Fibroblast of lung (primary cell): ENCODE measurements around the gene LRRC3C.

ENCODE experiments used
- EZH2 ChIP-seq: IDR thresholded peaks from 2 replicates; pipeline ENCODE4 v1.5.1; 2012; ENCODE audit warnings: low read length, control low read depth, mild to moderate bottlenecking; ENCODE audit errors: missing control alignments
- TF ChIP-seq, protein P1 (sequence below), 2 donors: IDR thresholded peaks in 1 of 2; conservative IDR thresholded peaks in 1 of 2; 1 replicate in 1 of 2; 2 replicates in 1 of 2; pipeline ENCODE4 v1.5.1; 2011 to 2012; ENCODE audit warnings: low read length in 2 of 2, control low read depth in 1 of 2, inconsistent platforms in 1 of 2, low read depth in 1 of 2, mild to moderate bottlenecking in 1 of 2

DNA sequence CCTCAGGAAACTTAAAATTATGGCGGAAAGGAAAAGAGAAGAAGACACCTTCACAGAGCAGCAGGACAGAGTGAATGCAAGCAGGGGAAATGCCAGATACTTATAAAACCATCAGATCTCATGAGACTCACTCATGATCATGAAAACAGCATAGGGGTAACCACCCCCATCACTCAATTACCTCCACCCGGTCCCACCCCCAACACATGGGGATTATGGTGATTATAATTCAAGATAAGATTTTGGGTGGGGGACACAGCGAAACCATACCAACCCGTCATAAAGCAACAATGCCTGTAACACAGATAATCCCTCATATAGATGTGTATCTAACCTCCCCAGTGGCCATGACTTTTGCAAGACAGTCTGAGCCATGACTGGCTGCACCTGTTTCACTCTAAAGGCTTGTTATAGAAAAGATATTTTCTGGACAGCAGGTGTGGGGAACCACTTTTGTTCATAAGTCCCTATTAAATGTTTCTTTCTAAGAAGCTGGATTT, 28.2 kb downstream of the LRRC3C start:
- TF ChIP-seq, protein P1, sequence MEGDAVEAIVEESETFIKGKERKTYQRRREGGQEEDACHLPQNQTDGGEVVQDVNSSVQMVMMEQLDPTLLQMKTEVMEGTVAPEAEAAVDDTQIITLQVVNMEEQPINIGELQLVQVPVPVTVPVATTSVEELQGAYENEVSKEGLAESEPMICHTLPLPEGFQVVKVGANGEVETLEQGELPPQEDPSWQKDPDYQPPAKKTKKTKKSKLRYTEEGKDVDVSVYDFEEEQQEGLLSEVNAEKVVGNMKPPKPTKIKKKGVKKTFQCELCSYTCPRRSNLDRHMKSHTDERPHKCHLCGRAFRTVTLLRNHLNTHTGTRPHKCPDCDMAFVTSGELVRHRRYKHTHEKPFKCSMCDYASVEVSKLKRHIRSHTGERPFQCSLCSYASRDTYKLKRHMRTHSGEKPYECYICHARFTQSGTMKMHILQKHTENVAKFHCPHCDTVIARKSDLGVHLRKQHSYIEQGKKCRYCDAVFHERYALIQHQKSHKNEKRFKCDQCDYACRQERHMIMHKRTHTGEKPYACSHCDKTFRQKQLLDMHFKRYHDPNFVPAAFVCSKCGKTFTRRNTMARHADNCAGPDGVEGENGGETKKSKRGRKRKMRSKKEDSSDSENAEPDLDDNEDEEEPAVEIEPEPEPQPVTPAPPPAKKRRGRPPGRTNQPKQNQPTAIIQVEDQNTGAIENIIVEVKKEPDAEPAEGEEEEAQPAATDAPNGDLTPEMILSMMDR (conservative IDR thresholded peaks at IDR 0.05 in 1 of 2, IDR thresholded peaks at IDR 0.05 in 1 of 2; ENCODE audit: low read depth in 1 of 2, low read length in 2 of 2): no peak
- no peak for TF ChIP-seq EZH2
